K562 (cell line): ENCODE data around the gene SPACA9. TPM values are rescaled to one million over a fixed set of nuclear protein-coding genes. Genes with fewer than 3 reads are reported as not detected.

ENCODE experiments used
- polyA plus RNA-seq, 8 experiments: library from polyadenylated mRNA; depleted of rRNA in 4 of 8; stranded (reverse) in 5 of 8; unstranded in 3 of 8; fragments of >200 nt; fragmentation: Nextera tagmentation in 2 of 8; fragmentation: Illumina TruSeq in 1 of 8; extraction: Ambion mirVana in 2 of 8; extraction: Trizol in 1 of 8; gene quantifications; 2 replicates each; pipeline versions ENCODE4 v1.2.1 to v1.2.3, GENCODE V29; 2011 to 2014; ENCODE audit warnings: inconsistent platforms in 1 of 8, missing spikeins in 1 of 8
- total RNA-seq, 7 experiments: library from RNA; depleted of rRNA in 6 of 7; stranded (reverse); fragments of >200 nt in 6 of 7; fragmentation: Illumina TruSeq in 2 of 7; extraction: Trizol in 2 of 7; gene quantifications; 2 replicates each; pipeline versions ENCODE4 v1.2.1 to v1.2.3, GENCODE V29; 2011 to 2021; ENCODE audit warnings: low replicate concordance in 1 of 7
- TF ChIP-seq, protein P1 (sequence below): fragments of 200-600 bp; sonication (generic); IDR thresholded peaks from one replicate; pipeline ENCODE4 v1.6.1; 2012; ENCODE audit warnings: mild to moderate bottlenecking, low read depth, low read length, inconsistent platforms

The SPACA9 gene
- total and polyA plus RNA-seq, 9 of the 15 experiments (the other 6 are each of a cell fraction or from before 2014, with no cell fraction given), result 0.06 to 0.51 (median 0.36) TPM

GRCh38 chr9:132833550-132834121 is 45.1 kb upstream of the SPACA9 start (continued):
- TF ChIP-seq, protein P1, sequence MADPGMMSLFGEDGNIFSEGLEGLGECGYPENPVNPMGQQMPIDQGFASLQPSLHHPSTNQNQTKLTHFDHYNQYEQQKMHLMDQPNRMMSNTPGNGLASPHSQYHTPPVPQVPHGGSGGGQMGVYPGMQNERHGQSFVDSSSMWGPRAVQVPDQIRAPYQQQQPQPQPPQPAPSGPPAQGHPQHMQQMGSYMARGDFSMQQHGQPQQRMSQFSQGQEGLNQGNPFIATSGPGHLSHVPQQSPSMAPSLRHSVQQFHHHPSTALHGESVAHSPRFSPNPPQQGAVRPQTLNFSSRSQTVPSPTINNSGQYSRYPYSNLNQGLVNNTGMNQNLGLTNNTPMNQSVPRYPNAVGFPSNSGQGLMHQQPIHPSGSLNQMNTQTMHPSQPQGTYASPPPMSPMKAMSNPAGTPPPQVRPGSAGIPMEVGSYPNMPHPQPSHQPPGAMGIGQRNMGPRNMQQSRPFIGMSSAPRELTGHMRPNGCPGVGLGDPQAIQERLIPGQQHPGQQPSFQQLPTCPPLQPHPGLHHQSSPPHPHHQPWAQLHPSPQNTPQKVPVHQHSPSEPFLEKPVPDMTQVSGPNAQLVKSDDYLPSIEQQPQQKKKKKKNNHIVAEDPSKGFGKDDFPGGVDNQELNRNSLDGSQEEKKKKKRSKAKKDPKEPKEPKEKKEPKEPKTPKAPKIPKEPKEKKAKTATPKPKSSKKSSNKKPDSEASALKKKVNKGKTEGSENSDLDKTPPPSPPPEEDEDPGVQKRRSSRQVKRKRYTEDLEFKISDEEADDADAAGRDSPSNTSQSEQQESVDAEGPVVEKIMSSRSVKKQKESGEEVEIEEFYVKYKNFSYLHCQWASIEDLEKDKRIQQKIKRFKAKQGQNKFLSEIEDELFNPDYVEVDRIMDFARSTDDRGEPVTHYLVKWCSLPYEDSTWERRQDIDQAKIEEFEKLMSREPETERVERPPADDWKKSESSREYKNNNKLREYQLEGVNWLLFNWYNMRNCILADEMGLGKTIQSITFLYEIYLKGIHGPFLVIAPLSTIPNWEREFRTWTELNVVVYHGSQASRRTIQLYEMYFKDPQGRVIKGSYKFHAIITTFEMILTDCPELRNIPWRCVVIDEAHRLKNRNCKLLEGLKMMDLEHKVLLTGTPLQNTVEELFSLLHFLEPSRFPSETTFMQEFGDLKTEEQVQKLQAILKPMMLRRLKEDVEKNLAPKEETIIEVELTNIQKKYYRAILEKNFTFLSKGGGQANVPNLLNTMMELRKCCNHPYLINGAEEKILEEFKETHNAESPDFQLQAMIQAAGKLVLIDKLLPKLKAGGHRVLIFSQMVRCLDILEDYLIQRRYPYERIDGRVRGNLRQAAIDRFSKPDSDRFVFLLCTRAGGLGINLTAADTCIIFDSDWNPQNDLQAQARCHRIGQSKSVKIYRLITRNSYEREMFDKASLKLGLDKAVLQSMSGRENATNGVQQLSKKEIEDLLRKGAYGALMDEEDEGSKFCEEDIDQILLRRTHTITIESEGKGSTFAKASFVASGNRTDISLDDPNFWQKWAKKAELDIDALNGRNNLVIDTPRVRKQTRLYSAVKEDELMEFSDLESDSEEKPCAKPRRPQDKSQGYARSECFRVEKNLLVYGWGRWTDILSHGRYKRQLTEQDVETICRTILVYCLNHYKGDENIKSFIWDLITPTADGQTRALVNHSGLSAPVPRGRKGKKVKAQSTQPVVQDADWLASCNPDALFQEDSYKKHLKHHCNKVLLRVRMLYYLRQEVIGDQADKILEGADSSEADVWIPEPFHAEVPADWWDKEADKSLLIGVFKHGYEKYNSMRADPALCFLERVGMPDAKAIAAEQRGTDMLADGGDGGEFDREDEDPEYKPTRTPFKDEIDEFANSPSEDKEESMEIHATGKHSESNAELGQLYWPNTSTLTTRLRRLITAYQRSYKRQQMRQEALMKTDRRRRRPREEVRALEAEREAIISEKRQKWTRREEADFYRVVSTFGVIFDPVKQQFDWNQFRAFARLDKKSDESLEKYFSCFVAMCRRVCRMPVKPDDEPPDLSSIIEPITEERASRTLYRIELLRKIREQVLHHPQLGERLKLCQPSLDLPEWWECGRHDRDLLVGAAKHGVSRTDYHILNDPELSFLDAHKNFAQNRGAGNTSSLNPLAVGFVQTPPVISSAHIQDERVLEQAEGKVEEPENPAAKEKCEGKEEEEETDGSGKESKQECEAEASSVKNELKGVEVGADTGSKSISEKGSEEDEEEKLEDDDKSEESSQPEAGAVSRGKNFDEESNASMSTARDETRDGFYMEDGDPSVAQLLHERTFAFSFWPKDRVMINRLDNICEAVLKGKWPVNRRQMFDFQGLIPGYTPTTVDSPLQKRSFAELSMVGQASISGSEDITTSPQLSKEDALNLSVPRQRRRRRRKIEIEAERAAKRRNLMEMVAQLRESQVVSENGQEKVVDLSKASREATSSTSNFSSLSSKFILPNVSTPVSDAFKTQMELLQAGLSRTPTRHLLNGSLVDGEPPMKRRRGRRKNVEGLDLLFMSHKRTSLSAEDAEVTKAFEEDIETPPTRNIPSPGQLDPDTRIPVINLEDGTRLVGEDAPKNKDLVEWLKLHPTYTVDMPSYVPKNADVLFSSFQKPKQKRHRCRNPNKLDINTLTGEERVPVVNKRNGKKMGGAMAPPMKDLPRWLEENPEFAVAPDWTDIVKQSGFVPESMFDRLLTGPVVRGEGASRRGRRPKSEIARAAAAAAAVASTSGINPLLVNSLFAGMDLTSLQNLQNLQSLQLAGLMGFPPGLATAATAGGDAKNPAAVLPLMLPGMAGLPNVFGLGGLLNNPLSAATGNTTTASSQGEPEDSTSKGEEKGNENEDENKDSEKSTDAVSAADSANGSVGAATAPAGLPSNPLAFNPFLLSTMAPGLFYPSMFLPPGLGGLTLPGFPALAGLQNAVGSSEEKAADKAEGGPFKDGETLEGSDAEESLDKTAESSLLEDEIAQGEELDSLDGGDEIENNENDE, result no peak
